GM12878 (cell line): ENCODE measurements around the gene PTPRN2. TPM values are rescaled to one million over a fixed set of nuclear protein-coding genes. Genes with fewer than 3 reads are reported as not detected.
"Not testable (repeated sequence)": the region's sequence is repeated elsewhere in the genome, so short reads cannot be mapped to it uniquely, and the experiment has no call there.

ENCODE experiments used
- ATAC-seq: fragments of 200-7000 bp; cut with Tn5 transposase; 3 replicates; pipeline ENCODE4 v1.9.1; 2020; ENCODE audit warnings: mild to moderate bottlenecking, moderate library complexity
- BruUV-seq: library from RNA; stranded (reverse); fragments of 400-500 nt; replicated peaks from 2 replicates; lab custom pipeline; 2021; lab: Mats Ljungman, UMichigan
- CTCF ChIA-PET: fragments of 300-600 bp; sonication (Branson Sonifier 250); formaldehyde crosslinking; extraction: SDS; loops from one replicate; lab custom pipeline; 2021; ENCODE audit warnings: inconsistent platforms; lab: Yijun Ruan, JAX
- POLR2A ChIA-PET: fragments of 350-600 bp; formaldehyde crosslinking; extraction: SDS; loops from one replicate; lab custom pipeline; 2021; ENCODE audit warnings: inconsistent platforms; lab: Charles Lee
- RAD21 ChIA-PET: fragments of 300-600 bp; sonication (Branson Sonifier 250); formaldehyde crosslinking; loops from one replicate; lab custom pipeline; 2023; ENCODE audit warnings: antibody characterized with exemption; ENCODE audit not compliant: unreplicated experiment; lab: Charles Lee
- SMC1A ChIA-PET: fragments of 300-600 bp; sonication (Branson Sonifier 250); formaldehyde crosslinking; loops from one replicate; lab custom pipeline; 2023; ENCODE audit not compliant: unreplicated experiment, uncharacterized antibody; lab: Charles Lee
- DNase-seq: peaks from one replicate; pipeline ENCODE4 v3.0.0-alpha.2; 2011; ENCODE audit warnings: low read depth, low spot score
- FAIRE-seq: peaks from 3 replicates; lab custom pipeline; 2011; peaks lifted over from hg19 to GRCh38; lab: Jason Lieb, UNC
- H2AFZ ChIP-seq: 2 replicates; pipeline ENCODE4 v1.6.0; 2011; ENCODE audit warnings: low read depth, low read length, control low read depth; ENCODE audit not compliant: control insufficient read depth
- H3K27ac ChIP-seq: 2 replicates; pipeline ENCODE4 v1.5.1; 2011; ENCODE audit warnings: control low read depth; ENCODE audit not compliant: control insufficient read depth, insufficient read depth
- H3K27me3 ChIP-seq, 2 experiments: replicated peaks in 1 of 2; 2 replicates each; pipeline versions ENCODE4 v1.6.0 to v1.6.1; 2011; ENCODE audit warnings: low read length in 1 of 2; ENCODE audit not compliant: control insufficient read depth in 2 of 2, insufficient read depth in 2 of 2
- H3K36me3 ChIP-seq, 2 experiments: 2 replicates each; pipeline ENCODE4 v1.5.1; 2011; ENCODE audit warnings: low read length in 1 of 2; ENCODE audit not compliant: control insufficient read depth in 2 of 2, insufficient read depth in 2 of 2
- H3K4me1 ChIP-seq: 2 replicates; pipeline ENCODE4 v1.6.1; 2011; ENCODE audit warnings: mild to moderate bottlenecking, low read length, moderate library complexity, mixed read lengths; ENCODE audit not compliant: control insufficient read depth, insufficient read depth
- H3K4me2 ChIP-seq: 2 replicates; pipeline ENCODE4 v1.6.0; 2011; ENCODE audit warnings: control low read depth; ENCODE audit not compliant: control insufficient read depth, insufficient read depth
- H3K4me3 ChIP-seq: fragments of 200-600 bp; sonication (generic); 2 replicates; pipeline ENCODE4 v1.5.1; 2016
- H3K79me2 ChIP-seq: 2 replicates; pipeline ENCODE4 v1.6.0; 2011; ENCODE audit warnings: low read length; ENCODE audit not compliant: control insufficient read depth, insufficient read depth
- H3K9ac ChIP-seq: 2 replicates; pipeline ENCODE4 v1.8.0; 2011; ENCODE audit warnings: low read length, control low read depth, mixed read lengths; ENCODE audit not compliant: control insufficient read depth, insufficient read depth
- H3K9me3 ChIP-seq: replicated peaks from 3 replicates; pipeline ENCODE4 v1.5.1; 2011; ENCODE audit warnings: mild to moderate bottlenecking, low read length; ENCODE audit not compliant: control insufficient read depth, insufficient read depth
- H4K20me1 ChIP-seq: 2 replicates; pipeline ENCODE4 v1.6.0; 2011; ENCODE audit not compliant: control insufficient read depth, insufficient read depth
- CREM ChIP-seq: IDR thresholded peaks from 2 replicates; pipeline ENCODE4 v1.6.1; 2014; ENCODE audit warnings: antibody characterized with exemption, low read depth
- ETV6 ChIP-seq, 2 experiments: fragments of 450-650 bp in 1 of 2; IDR thresholded peaks in 1 of 2; conservative IDR thresholded peaks in 1 of 2; 2 replicates each; pipeline ENCODE4 v1.6.1; 2014; ENCODE audit warnings: antibody characterized with exemption in 1 of 2, borderline replicate concordance in 1 of 2, low read depth in 1 of 2, mild to moderate bottlenecking in 1 of 2, moderate library complexity in 1 of 2
- FOXK2 ChIP-seq: fragments of 450-650 bp; IDR thresholded peaks from 2 replicates; pipeline ENCODE4 v1.6.1; 2017; ENCODE audit warnings: mild to moderate bottlenecking, moderate library complexity
- MXI1 ChIP-seq: fragments of 150-350 bp; IDR thresholded peaks from 2 replicates; pipeline ENCODE4 v1.6.1; 2011; ENCODE audit warnings: low read depth, mild to moderate bottlenecking, inconsistent platforms, low read length, improper control_type of control experiment
- TCF12 ChIP-seq: IDR thresholded peaks from 2 replicates; pipeline ENCODE4 v1.6.1; 2011; ENCODE audit warnings: low read depth, mild to moderate bottlenecking, low read length
- ZNF622 ChIP-seq: fragments of 450-650 bp; IDR thresholded peaks from 2 replicates; pipeline ENCODE4 v1.6.1; 2017; ENCODE audit warnings: mild to moderate bottlenecking, inconsistent platforms
- ZSCAN29 ChIP-seq: fragments of 450-650 bp; IDR thresholded peaks from 2 replicates; pipeline ENCODE4 v1.6.1; 2017; ENCODE audit warnings: mild to moderate bottlenecking, moderate library complexity
- WGBS: methylation state at CpG from one replicate; pipeline ENCODE4 v1.1.6; 2016; ENCODE audit warnings: low lambda C conversion rate; ENCODE audit not compliant: insufficient replicate concordance, insufficient coverage; ENCODE audit errors: missing lambda C conversion rate; 5-methylcytosine and 5-hydroxymethylcytosine counted together
- in situ Hi-C: fragments of 300-500 bp; cut with MboI; formaldehyde crosslinking; loops from 9 replicates; pipeline ENCODE4 v1.14.3; 2018; ENCODE audit warnings: mixed read lengths
- intact Hi-C: fragments of 100-400 bp; cut with micrococcal nuclease; formaldehyde crosslinking; loops from one replicate; pipeline ENCODE4 v1.14.2; 2022; ENCODE audit not compliant: unreplicated experiment
- polyA plus RNA-seq, 11 experiments: library from polyadenylated mRNA; depleted of rRNA in 4 of 11; unstranded in 6 of 11; stranded (reverse) in 5 of 11; fragments of >200 nt; fragmentation: Nextera tagmentation in 4 of 11; fragmentation: Illumina TruSeq in 1 of 11; extraction: Ambion mirVana in 4 of 11; extraction: Trizol in 1 of 11; gene quantifications; 1 replicate in 1 of 11; 2 replicates in 10 of 11; pipeline versions ENCODE4 v1.2.1 to v1.2.3, GENCODE V29; 2011 to 2016; ENCODE audit warnings: inconsistent platforms in 2 of 11, missing spikeins in 2 of 11, low read depth in 1 of 11
- total RNA-seq, 4 experiments: library from RNA; depleted of rRNA in 3 of 4; stranded (reverse); fragments of >200 nt in 3 of 4; fragmentation: Illumina TruSeq in 1 of 4; extraction: Trizol in 1 of 4; gene quantifications; 2 replicates each; pipeline versions ENCODE4 v1.2.1 to v1.2.3, GENCODE V29; 2013 to 2021
- TF ChIP-seq, protein P1 (sequence below): fragments of 450-650 bp; formaldehyde crosslinking; IDR thresholded peaks from 2 replicates; pipeline ENCODE4 v1.5.0; 2022; ENCODE audit warnings: mild to moderate bottlenecking, missing genetic modification characterization

The PTPRN2 gene
- total and polyA plus RNA-seq, 10 of the 15 experiments (the other 5 are each of a cell fraction or from before 2014, with no cell fraction given): 5.4 TPM; not detected in 9

DNA sequence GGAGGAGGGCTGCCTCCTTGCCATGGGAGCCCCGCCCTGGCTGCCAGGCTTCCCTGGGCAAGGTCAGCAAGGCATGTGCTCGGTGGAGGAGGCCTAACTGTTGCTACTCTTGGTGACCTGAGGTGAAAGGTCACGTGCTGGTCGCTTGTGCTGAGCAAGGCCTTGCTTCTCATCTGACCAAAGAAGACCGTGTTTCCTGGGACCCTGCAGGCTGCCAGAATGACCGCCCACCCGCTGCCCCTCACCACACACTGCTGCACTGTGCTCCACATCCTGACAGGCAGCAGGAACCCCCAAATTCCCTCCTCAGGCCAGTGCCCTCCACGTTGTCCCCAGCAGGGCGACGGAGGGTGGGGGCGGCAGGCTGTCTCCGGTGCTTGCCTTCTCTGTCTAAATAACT lies 808.4 kb downstream of the PTPRN2 start:
- TF ChIP-seq MXI1 (no peak), TCF12 (no peak), ZSCAN29 (no peak), FOXK2 (no peak), CREM (no peak), ETV6 (conservative IDR thresholded peaks at IDR 0.05 in 1 of 2, IDR thresholded peaks at IDR 0.05 in 1 of 2; ENCODE audit: borderline replicate concordance in 1 of 2, low read depth in 1 of 2) (no peak), ZNF622 (no peak)
- TF ChIP-seq, protein P1, sequence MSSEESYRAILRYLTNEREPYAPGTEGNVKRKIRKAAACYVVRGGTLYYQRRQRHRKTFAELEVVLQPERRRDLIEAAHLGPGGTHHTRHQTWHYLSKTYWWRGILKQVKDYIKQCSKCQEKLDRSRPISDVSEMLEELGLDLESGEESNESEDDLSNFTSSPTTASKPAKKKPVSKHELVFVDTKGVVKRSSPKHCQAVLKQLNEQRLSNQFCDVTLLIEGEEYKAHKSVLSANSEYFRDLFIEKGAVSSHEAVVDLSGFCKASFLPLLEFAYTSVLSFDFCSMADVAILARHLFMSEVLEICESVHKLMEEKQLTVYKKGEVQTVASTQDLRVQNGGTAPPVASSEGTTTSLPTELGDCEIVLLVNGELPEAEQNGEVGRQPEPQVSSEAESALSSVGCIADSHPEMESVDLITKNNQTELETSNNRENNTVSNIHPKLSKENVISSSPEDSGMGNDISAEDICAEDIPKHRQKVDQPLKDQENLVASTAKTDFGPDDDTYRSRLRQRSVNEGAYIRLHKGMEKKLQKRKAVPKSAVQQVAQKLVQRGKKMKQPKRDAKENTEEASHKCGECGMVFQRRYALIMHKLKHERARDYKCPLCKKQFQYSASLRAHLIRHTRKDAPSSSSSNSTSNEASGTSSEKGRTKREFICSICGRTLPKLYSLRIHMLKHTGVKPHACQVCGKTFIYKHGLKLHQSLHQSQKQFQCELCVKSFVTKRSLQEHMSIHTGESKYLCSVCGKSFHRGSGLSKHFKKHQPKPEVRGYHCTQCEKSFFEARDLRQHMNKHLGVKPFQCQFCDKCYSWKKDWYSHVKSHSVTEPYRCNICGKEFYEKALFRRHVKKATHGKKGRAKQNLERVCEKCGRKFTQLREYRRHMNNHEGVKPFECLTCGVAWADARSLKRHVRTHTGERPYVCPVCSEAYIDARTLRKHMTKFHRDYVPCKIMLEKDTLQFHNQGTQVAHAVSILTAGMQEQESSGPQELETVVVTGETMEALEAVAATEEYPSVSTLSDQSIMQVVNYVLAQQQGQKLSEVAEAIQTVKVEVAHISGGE (CRISPR knock-in tag): no peak
- intact Hi-C loops: no loop called here
- no TSS peak for BruUV-seq
- ChIA-PET SMC1A (no interaction called here), CTCF (no interaction called here), POLR2A (no interaction called here), RAD21 (no interaction called here)
- ATAC-seq (no peak), DNase-seq (no peak), FAIRE-seq (no peak)
- no peaks in the 10 kb centered on the region for H3K36me3 ChIP-seq
- H3K9ac ChIP-seq: no peak overlapping the region
- H3K4me2 ChIP-seq: no peak overlapping the region
- H3K9me3 ChIP-seq: no peaks in the 10 kb centered on the region; the same call in 2 of the 3 replicates
- WGBS: 49% methylated on average over 12 of the region's 12 CpGs
- H2AFZ ChIP-seq: no peak overlapping the region
- H3K4me3 ChIP-seq: no peak overlapping the region
- no peaks in the 10 kb centered on the region for H3K27me3 ChIP-seq
- H4K20me1 ChIP-seq: no peaks in the 10 kb centered on the region
- no peaks in the 10 kb centered on the region for H3K79me2 ChIP-seq
- in situ Hi-C loops: no loop called here
- no peak overlapping the region for H3K27ac ChIP-seq
- H3K4me1 ChIP-seq: no peaks in the 10 kb centered on the region

GRCh38 chr7:157777194-157777762 lies 810.3 kb downstream of the PTPRN2 start:
- H3K4me3 ChIP-seq, intact Hi-C loops, H4K20me1 ChIP-seq, BruUV-seq, in situ Hi-C loops, H3K9ac ChIP-seq, ATAC-seq, RAD21 ChIA-PET, DNase-seq, H3K4me1 ChIP-seq, H3K36me3 ChIP-seq, CTCF ChIA-PET, H2AFZ ChIP-seq, FAIRE-seq, H3K79me2 ChIP-seq, SMC1A ChIA-PET, H3K9me3 ChIP-seq, H3K27ac ChIP-seq, H3K4me2 ChIP-seq, H3K27me3 ChIP-seq, POLR2A ChIA-PET: not testable (repeated sequence)
- WGBS: 70% methylated on average over 15 of the region's 16 CpGs
